Parathyroid adenoma (tissue), 2 donors: Measurements from ENCODE around the gene PRSS21.

ENCODE experiments used
- H2AFZ ChIP-seq: fragments of 300-600 bp; sonication (generic); one replicate; pipeline ENCODE4 v1.7.0; 2017; ENCODE audit warnings: antibody characterized with exemption, mild to moderate bottlenecking
- H3K27ac ChIP-seq: fragments of 300-600 bp; sonication (generic); one replicate; pipeline ENCODE4 v1.7.0; 2017
- H3K27me3 ChIP-seq: fragments of 300-600 bp; sonication (generic); one replicate; pipeline ENCODE4 v1.7.0; 2017; ENCODE audit warnings: low read length; ENCODE audit not compliant: control insufficient read depth, insufficient read depth
- H3K36me3 ChIP-seq: fragments of 300-600 bp; sonication (generic); one replicate; pipeline ENCODE4 v1.7.0; 2017; ENCODE audit warnings: low read length; ENCODE audit not compliant: control insufficient read depth, insufficient read depth
- H3K4me1 ChIP-seq: fragments of 300-600 bp; sonication (generic); one replicate; pipeline ENCODE4 v1.7.0; 2017; ENCODE audit warnings: control low read depth
- H3K4me2 ChIP-seq: fragments of 300-600 bp; sonication (generic); one replicate; pipeline ENCODE4 v1.7.0; 2017; ENCODE audit warnings: low read length
- H3K4me3 ChIP-seq: fragments of 300-600 bp; sonication (generic); one replicate; pipeline ENCODE4 v1.7.0; 2017; ENCODE audit warnings: low read depth, low read length
- H3K79me2 ChIP-seq: fragments of 300-600 bp; sonication (generic); one replicate; pipeline ENCODE4 v1.7.0; 2017; ENCODE audit warnings: control low read depth
- H3K9ac ChIP-seq: fragments of 300-600 bp; sonication (generic); one replicate; pipeline ENCODE4 v1.7.0; 2017; ENCODE audit warnings: mild to moderate bottlenecking
- H3K9me3 ChIP-seq: fragments of 300-600 bp; sonication (generic); one replicate; pipeline ENCODE4 v1.7.0; 2017; ENCODE audit warnings: low read length; ENCODE audit not compliant: control insufficient read depth
- CTCF ChIP-seq: fragments of 300-600 bp; sonication (generic); IDR thresholded peaks from one replicate; pipeline ENCODE4 v1.7.0; 2017; ENCODE audit warnings: antibody characterized with exemption, mild to moderate bottlenecking
- donor health status: primary hyperparathyroidism.

Gene PRSS21

GRCh38 chr16:2841606-2842339 is 24.7 kb downstream of the PRSS21 start:
- Histone ChIP-seq H3K4me1 (peaks cover 4% of the 10 kb centered on the region), H3K9me3 (no peaks in the 10 kb centered on the region), H3K4me3 (no peak overlapping the region), H3K79me2 (no peaks in the 10 kb centered on the region), H2AFZ (peak overlapping the region; percentile 75), H3K36me3 (no peaks in the 10 kb centered on the region), H3K27ac (peak overlapping the region; percentile 7), H3K27me3 (no peaks in the 10 kb centered on the region), H3K9ac (no peak overlapping the region), H3K4me2 (peak overlapping the region; percentile 13)
- TF ChIP-seq CTCF = no peak

GRCh38 chr16:2842340-2843000 is 25.4 kb downstream of the PRSS21 start:
- no peak overlapping the region for H3K4me2 ChIP-seq
- H3K27ac ChIP-seq = peak overlapping the region; percentile 7
- H3K36me3 ChIP-seq = no peaks in the 10 kb centered on the region
- no peak overlapping the region for H3K4me3 ChIP-seq
- no peaks in the 10 kb centered on the region for H3K9me3 ChIP-seq
- no peaks in the 10 kb centered on the region for H3K79me2 ChIP-seq
- H3K4me1 ChIP-seq = peaks cover 4% of the 10 kb centered on the region
- peak overlapping the region; percentile 75 for H2AFZ ChIP-seq
- H3K27me3 ChIP-seq = no peaks in the 10 kb centered on the region
- H3K9ac ChIP-seq = no peak overlapping the region
- TF ChIP-seq CTCF = peak; percentile 56

GRCh38 chr16:2843526-2843925 is 26.5 kb downstream of the PRSS21 start:
- H3K9me3 ChIP-seq = no peaks in the 10 kb centered on the region
- H3K27me3 ChIP-seq = no peaks in the 10 kb centered on the region
- no peak overlapping the region for H3K27ac ChIP-seq
- peaks cover 4% of the 10 kb centered on the region for H3K4me1 ChIP-seq
- H3K4me2 ChIP-seq = no peak overlapping the region
- no peak overlapping the region for H3K9ac ChIP-seq
- H3K4me3 ChIP-seq = no peak overlapping the region
- H2AFZ ChIP-seq = no peak overlapping the region
- H3K79me2 ChIP-seq = no peaks in the 10 kb centered on the region
- no peak for TF ChIP-seq CTCF
- H3K36me3 ChIP-seq = no peaks in the 10 kb centered on the region

- no peak overlapping the region for H3K9ac ChIP-seq
- H3K27ac ChIP-seq = no peak overlapping the region
- no peak overlapping the region for H3K4me3 ChIP-seq
- H3K4me1 ChIP-seq = peaks cover 4% of the 10 kb centered on the region
- H3K9me3 ChIP-seq = no peaks in the 10 kb centered on the region
- no peak overlapping the region for H2AFZ ChIP-seq
- H3K27me3 ChIP-seq = no peaks in the 10 kb centered on the region
- H3K4me2 ChIP-seq = no peak overlapping the region
- no peaks in the 10 kb centered on the region for H3K36me3 ChIP-seq
- TF ChIP-seq CTCF = no peak
- H3K79me2 ChIP-seq = no peaks in the 10 kb centered on the region
Measured at GRCh38 chr16:2845116-2845515, 28.1 kb downstream of the PRSS21 start.
